ENCODE results near the gene NHS.

DNA sequence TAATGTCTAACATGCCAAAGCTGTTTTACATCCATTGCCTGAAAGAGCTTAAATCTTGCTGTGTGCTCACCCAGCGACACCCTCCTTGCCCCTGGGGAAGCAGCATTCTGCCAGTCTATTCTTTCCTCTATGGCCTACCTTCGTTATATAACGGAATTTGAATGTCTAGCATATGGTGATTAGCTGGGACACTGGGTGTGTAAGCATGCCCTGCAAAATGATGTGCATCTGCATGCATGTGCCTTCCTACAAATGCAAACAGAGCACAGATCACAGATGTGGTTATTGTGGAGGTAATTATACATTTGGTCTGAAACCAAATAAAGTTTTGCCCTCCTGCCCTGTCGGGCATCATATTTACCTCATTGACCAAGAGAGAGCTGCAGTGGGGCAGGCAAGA lies 90.8 kb downstream of the NHS start:
- TF ChIP-seq POLR2A (IDR thresholded peaks at IDR 0.05): no peak
- TF ChIP-seq, protein P1, sequence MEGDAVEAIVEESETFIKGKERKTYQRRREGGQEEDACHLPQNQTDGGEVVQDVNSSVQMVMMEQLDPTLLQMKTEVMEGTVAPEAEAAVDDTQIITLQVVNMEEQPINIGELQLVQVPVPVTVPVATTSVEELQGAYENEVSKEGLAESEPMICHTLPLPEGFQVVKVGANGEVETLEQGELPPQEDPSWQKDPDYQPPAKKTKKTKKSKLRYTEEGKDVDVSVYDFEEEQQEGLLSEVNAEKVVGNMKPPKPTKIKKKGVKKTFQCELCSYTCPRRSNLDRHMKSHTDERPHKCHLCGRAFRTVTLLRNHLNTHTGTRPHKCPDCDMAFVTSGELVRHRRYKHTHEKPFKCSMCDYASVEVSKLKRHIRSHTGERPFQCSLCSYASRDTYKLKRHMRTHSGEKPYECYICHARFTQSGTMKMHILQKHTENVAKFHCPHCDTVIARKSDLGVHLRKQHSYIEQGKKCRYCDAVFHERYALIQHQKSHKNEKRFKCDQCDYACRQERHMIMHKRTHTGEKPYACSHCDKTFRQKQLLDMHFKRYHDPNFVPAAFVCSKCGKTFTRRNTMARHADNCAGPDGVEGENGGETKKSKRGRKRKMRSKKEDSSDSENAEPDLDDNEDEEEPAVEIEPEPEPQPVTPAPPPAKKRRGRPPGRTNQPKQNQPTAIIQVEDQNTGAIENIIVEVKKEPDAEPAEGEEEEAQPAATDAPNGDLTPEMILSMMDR (IDR thresholded peaks at IDR 0.05): no peak
